DOHH2 (cell line): ENCODE measurements around the gene GAPDHS.

ENCODE experiments used
- EZH2phosphoT487 ChIP-seq: fragments of 200-600 bp; sonication (generic); IDR thresholded peaks from 2 replicates; pipeline ENCODE4 v1.6.1; 2017; ENCODE audit warnings: borderline replicate concordance, mild to moderate bottlenecking, antibody characterized with exemption, low read length, moderate library complexity, mixed read lengths
- TF ChIP-seq, protein P1 (sequence below): fragments of 200-600 bp; sonication (generic); IDR thresholded peaks from one replicate; pipeline ENCODE4 v1.5.1; 2014; ENCODE audit warnings: antibody characterized with exemption, mild to moderate bottlenecking, low read depth, low read length; ENCODE audit not compliant: poor library complexity, severe bottlenecking

DNA sequence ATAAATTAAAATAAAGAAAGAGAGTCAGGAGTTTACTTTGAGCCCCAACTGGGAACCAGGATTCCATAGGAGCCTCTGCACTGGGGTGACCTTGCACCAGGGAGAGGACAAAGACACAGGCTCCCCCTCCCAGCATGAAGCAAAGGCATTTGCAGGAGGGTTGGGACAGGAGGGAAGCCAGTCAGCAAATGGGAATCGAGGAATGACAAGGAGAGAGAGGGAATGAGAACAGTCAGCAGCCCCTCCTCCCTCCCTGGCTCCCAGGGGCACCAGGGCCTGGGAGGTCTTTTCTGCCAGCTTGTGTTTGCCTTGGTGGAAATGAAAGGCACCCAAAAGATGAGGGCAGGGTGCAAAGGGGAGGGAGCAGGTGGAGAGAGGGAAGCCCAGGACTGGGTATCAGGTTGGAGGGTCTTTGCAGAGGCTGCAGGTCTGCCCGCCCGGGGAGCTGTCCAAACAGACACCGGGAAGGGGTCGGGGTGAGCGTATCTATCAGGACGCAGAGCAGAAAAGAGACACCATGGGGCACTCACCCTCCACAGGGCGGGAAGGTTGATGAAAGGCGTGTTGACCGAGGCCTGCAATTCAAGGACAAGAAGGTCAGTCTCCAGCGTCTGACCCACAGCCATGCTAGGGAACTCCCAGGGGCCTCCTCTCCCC, 8.9 kb upstream of the GAPDHS start:
- TF ChIP-seq, protein P1, sequence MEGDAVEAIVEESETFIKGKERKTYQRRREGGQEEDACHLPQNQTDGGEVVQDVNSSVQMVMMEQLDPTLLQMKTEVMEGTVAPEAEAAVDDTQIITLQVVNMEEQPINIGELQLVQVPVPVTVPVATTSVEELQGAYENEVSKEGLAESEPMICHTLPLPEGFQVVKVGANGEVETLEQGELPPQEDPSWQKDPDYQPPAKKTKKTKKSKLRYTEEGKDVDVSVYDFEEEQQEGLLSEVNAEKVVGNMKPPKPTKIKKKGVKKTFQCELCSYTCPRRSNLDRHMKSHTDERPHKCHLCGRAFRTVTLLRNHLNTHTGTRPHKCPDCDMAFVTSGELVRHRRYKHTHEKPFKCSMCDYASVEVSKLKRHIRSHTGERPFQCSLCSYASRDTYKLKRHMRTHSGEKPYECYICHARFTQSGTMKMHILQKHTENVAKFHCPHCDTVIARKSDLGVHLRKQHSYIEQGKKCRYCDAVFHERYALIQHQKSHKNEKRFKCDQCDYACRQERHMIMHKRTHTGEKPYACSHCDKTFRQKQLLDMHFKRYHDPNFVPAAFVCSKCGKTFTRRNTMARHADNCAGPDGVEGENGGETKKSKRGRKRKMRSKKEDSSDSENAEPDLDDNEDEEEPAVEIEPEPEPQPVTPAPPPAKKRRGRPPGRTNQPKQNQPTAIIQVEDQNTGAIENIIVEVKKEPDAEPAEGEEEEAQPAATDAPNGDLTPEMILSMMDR: no peak
- no peak for TF ChIP-seq EZH2phosphoT487
